Measurements from ENCODE around the gene MYPOP. TPM values are rescaled to one million over a fixed set of nuclear protein-coding genes. Genes with fewer than 3 reads are reported as not detected.

MYPOP gene
- total RNA-seq, 1 donor from 2014 or later = 11.9 TPM

DNA sequence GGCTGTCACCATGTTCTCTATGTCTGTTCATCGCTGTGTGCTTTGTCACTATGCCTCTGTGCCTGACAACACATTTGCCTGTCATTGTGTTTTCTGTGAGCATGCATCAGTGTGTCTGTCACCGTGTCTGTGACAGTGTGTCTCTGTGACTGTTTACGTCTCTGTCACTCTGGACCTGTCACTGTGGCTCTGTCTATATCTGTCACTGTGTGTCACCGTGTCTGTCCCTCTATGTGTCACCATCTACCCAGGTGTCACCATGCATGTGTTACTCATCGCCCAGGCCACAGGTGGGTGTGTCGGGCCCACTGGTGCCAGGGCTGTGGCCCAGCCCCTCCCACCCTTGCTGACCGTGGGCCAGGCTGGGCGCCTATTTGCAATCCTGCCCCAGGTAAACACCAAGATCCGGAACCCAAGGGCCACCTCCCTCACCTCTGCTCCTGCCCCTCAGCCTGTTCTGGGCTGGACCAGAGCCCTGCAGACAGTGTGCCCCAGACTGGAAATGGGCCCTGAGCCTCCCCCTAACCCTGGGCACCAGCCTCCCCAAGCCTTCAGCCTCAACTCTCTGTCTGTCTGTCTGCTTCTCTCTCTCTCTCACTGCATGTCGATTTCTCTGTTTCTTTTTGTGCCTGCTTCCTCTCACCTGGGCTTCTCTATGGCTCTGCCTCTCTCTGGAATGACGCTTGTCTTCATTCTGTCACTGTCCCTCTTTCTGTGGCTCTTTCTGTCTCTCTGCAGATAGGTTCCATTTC, 24.2 kb downstream of the MYPOP start:
- peaks cover 16% of the 10 kb centered on the region for H3K4me1 Mint-ChIP-seq (ENCODE audit: low read depth)
- DNase-seq (ENCODE audit: low spot score) = no peak
- TF ChIP-seq, protein P1, sequence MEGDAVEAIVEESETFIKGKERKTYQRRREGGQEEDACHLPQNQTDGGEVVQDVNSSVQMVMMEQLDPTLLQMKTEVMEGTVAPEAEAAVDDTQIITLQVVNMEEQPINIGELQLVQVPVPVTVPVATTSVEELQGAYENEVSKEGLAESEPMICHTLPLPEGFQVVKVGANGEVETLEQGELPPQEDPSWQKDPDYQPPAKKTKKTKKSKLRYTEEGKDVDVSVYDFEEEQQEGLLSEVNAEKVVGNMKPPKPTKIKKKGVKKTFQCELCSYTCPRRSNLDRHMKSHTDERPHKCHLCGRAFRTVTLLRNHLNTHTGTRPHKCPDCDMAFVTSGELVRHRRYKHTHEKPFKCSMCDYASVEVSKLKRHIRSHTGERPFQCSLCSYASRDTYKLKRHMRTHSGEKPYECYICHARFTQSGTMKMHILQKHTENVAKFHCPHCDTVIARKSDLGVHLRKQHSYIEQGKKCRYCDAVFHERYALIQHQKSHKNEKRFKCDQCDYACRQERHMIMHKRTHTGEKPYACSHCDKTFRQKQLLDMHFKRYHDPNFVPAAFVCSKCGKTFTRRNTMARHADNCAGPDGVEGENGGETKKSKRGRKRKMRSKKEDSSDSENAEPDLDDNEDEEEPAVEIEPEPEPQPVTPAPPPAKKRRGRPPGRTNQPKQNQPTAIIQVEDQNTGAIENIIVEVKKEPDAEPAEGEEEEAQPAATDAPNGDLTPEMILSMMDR (IDR thresholded peaks at IDR 0.05) = no peak
- H3K9me3 Mint-ChIP-seq (ENCODE audit: low read depth) = no peaks in the 10 kb centered on the region
- no peaks in the 10 kb centered on the region for H3K27me3 Mint-ChIP-seq (ENCODE audit: low read depth)
- no peak overlapping the region for H3K27ac Mint-ChIP-seq (ENCODE audit: unreplicated experiment)
- no peak overlapping the region for H3K4me3 Mint-ChIP-seq (ENCODE audit: unreplicated experiment)
- H3K36me3 Mint-ChIP-seq (ENCODE audit: low read depth) = peaks cover under 1% of the 10 kb centered on the region

DNA sequence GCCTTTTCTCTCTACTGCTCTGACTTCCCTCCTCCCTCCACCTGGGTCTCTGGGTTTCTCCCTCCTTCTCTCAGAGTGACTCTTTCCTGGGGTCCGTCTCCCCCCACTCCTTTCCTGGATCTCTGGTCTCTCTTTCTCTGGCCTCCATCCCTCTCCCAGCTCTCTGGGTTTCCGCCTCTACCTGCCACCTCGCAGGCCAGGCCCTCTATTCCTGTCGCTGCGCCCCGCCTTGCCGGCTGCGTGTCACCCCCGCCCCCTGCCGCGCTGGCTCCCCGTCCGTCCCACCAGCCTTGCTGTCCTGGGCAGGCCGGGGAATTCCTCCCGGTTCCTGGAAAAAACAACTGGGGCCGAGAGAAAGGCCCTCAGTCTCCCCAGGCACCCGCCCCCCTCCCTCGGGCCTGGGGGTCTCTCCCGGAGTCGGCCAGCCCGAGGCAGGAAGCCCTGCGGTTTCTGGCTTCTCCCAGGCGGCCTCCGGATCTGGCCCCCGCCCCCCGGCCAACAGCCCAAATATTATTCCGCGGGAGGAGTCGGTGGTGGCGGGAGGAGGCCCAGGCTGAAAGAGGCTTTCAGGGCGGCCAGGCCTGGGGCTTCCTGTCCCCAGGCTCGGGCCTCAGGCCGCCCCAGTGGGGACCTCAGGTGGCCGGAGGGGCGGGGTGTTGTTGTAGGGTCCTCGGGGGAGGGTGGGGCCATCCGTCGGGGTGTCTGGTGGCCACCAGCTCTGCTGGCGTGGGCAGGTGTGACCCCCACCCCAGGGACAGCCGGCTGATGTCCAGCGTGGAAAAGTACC, 25.8 kb downstream of the MYPOP start:
- no peak overlapping the region for H3K4me3 Mint-ChIP-seq (ENCODE audit: unreplicated experiment)
- H3K4me1 Mint-ChIP-seq (ENCODE audit: low read depth) = peaks cover 12% of the 10 kb centered on the region
- no peaks in the 10 kb centered on the region for H3K27me3 Mint-ChIP-seq (ENCODE audit: low read depth)
- H3K9me3 Mint-ChIP-seq (ENCODE audit: low read depth) = no peaks in the 10 kb centered on the region
- H3K27ac Mint-ChIP-seq (ENCODE audit: unreplicated experiment) = peak overlapping the region; percentile 91
- H3K36me3 Mint-ChIP-seq (ENCODE audit: low read depth) = no peaks in the 10 kb centered on the region
- DNase-seq (ENCODE audit: low spot score) = no peak
- TF ChIP-seq, protein P1 (IDR thresholded peaks at IDR 0.05) = no peak

DNA sequence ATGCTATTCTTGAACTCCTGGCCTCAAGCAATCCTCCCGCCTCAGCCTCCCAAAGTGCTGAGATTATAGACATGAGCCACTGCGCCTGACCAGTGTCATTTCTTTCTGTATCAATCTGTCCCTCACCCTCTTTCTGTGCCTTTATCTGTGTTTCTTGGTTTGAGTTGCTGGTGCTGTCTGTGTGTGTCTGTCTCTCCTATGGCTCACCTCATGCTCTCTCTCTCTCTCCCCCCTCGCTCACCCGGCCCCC, 26.3 kb downstream of the MYPOP start:
- no peak for DNase-seq (ENCODE audit: low spot score)
- H3K4me3 Mint-ChIP-seq (ENCODE audit: unreplicated experiment) = no peak overlapping the region

DNA sequence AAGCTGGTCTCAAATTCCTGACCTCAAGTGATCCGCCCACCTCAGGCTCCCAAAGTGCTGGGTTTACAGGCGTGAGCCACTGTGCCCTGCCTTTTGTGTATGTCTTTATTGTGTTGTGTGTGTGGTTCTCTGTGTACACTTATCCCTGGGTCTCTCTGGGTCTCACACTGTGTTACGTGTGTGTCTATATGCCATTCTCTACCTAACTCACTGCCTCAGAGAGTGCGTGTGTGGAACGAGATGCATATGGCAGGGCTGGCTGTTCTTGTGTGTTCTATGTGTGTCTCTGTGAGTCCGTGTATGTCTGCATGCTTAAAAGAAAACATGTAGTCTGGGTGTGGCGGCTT, 27.8 kb downstream of the MYPOP start:
- H3K36me3 Mint-ChIP-seq (ENCODE audit: low read depth) = no peaks in the 10 kb centered on the region
- H3K4me3 Mint-ChIP-seq (ENCODE audit: unreplicated experiment) = no peak overlapping the region
- no peak for DNase-seq (ENCODE audit: low spot score)
- H3K9me3 Mint-ChIP-seq (ENCODE audit: low read depth) = no peaks in the 10 kb centered on the region
- H3K27me3 Mint-ChIP-seq (ENCODE audit: low read depth) = no peaks in the 10 kb centered on the region
- TF ChIP-seq, protein P1 (IDR thresholded peaks at IDR 0.05) = no peak
- H3K4me1 Mint-ChIP-seq (ENCODE audit: low read depth) = peaks cover 12% of the 10 kb centered on the region
- H3K27ac Mint-ChIP-seq (ENCODE audit: unreplicated experiment) = no peak overlapping the region

More for the DNA sequence above, 26.3 kb downstream of the MYPOP start:
- TF ChIP-seq, protein P1 (IDR thresholded peaks at IDR 0.05) = no peak
- Mint-ChIP-seq H3K36me3 (ENCODE audit: low read depth) (no peaks in the 10 kb centered on the region), H3K27ac (ENCODE audit: unreplicated experiment) (peak overlapping the region; percentile 91), H3K4me1 (ENCODE audit: low read depth) (peaks cover 12% of the 10 kb centered on the region), H3K9me3 (ENCODE audit: low read depth) (no peaks in the 10 kb centered on the region), H3K27me3 (ENCODE audit: low read depth) (no peaks in the 10 kb centered on the region)

DNA sequence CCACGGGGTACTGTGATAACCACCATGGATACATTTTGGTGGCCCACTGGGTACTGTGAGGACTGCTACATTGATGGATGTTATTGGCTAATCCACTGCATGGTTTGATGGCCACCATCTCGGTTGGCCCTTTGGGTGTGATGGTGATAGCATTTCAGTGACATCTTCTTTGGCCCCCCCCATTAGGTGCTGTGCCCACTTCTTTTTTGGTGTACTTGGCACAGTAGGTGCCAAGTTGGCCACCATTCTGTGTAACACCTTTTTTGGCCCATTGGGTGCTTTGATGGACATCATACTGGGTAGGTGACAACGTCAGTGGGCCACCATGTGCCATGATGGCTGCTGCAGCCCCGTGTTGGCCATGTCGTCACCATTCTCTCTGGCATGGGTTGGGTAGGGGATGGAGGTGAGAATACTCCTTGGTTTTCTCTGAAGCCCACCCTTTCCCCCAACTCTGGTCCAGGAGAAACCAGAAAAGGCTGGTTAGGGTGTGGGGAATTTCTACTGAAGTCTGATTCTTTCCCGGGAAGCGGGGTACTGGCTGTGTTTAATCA, 29.1 kb downstream of the MYPOP start:
- no peak overlapping the region for H3K4me3 Mint-ChIP-seq (ENCODE audit: unreplicated experiment)
- H3K9me3 Mint-ChIP-seq (ENCODE audit: low read depth) = no peaks in the 10 kb centered on the region
- TF ChIP-seq, protein P1 (IDR thresholded peaks at IDR 0.05) = no peak
- DNase-seq (ENCODE audit: low spot score) = no peak
- no peak overlapping the region for H3K27ac Mint-ChIP-seq (ENCODE audit: unreplicated experiment)
- H3K36me3 Mint-ChIP-seq (ENCODE audit: low read depth) = no peaks in the 10 kb centered on the region
- no peaks in the 10 kb centered on the region for H3K27me3 Mint-ChIP-seq (ENCODE audit: low read depth)
- peaks cover 12% of the 10 kb centered on the region for H3K4me1 Mint-ChIP-seq (ENCODE audit: low read depth)

All from chondrocyte (in vitro differentiated cells).